ENCODE data around the gene UNKL.

Gene UNKL

DNA sequence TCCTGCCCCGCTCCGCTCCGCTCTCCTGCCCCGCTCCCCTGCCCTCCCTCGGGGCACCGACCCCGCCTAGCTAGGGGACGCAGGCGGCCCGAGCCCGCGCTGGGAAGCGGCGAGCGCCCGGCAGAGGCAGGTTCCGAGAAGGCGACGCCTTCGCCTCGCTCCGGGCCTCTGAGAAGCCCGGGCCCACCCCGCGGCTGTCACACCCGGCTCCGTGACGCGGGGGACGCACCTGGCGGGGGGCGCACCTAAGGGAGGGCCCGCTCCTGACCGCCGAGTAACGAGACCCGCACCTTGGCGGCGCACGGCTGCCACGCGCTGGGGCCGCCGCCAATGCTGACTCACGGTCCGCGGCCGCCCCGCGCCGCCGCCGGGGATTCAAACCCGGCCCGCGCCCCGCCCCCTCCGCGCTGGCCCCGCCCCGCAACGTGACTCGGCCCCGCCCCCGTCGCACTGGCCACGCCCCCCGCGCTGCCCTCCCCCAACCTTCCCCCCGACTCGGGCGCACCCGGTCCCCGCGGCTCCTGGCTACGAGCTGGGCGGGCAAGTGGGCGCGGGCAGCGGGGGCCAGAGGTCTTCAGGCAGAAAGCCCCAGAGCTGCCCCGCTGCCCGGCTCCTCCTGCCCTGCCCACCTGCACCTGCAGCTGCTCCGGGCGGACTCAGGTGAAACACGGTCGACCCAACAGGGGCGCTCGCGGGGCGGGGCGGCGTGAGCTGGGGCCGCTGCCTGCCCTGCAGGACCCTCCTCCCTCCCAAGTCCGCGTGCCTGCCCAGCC lies 35.0 kb downstream of the UNKL start:
- Histone ChIP-seq H3K4me3 (ENCODE audit: low read depth, low read length) (peak overlapping the region; percentile 45), H3K27ac (ENCODE audit: extremely low read depth, low read depth, low read length) (peak overlapping the region; percentile 72; the same call in 1 of the 2 replicates), H3K9me3 (ENCODE audit: control insufficient read depth, insufficient read depth, low read depth, low read length) (no peaks in the 10 kb centered on the region), H3K4me1 (ENCODE audit: control insufficient read depth, insufficient read depth, low read length) (0 out of 2 replicates have a peak, but pooled peaks cover 3% of the 10 kb centered on the region), H3K36me3 (ENCODE audit: control insufficient read depth in 2 of 2, insufficient read depth in 1 of 2, low read length in 2 of 2) (peaks cover 0 to 24% of the 10 kb centered on the region in 2 experiments; a peak in 1 of 3 replicates)
- CTCF ChIA-PET = interaction anchor here (0.6 to 3.4 kb wide), 5 partner anchors 14 to 36 kb away, joined by 3 to 30 read pairs (median 4); no protein-coding TSS in a partner anchor
- POLR2A ChIA-PET = interaction anchor here (0.6 to 2.0 kb wide), 5 partner anchors 15 to 1225 kb away, joined by 3 to 14 read pairs (median 4); partner anchors contain the start of gene UQCC4
- TF ChIP-seq ZNF350 (tag by site-specific recombination; IDR thresholded peaks at IDR 0.05) = no peak
- TF ChIP-seq ZEB2 (tag by site-specific recombination; IDR thresholded peaks at IDR 0.05) = peak; percentile 15; the same call in 1 of the 2 replicates
- TF ChIP-seq ZFHX2 (tag by site-specific recombination; conservative IDR thresholded peaks at IDR 0.05) = peak; percentile 9; the same call in 1 of the 2 replicates
- TF ChIP-seq ZNF701 (tag by site-specific recombination; IDR thresholded peaks at IDR 0.05) = no peak
- peak; percentile 1; the same call in 1 of the 2 replicates for TF ChIP-seq ZBTB7A (tag by site-specific recombination; IDR thresholded peaks at IDR 0.05; ENCODE audit: low read depth)
- TF ChIP-seq YY1 (tag by site-specific recombination; IDR thresholded peaks at IDR 0.05) = no peak
- peak; percentile 21; the same call in 1 of the 2 replicates for TF ChIP-seq ZIC2 (tag by site-specific recombination; IDR thresholded peaks at IDR 0.05)
- peak; percentile 34; the same call in 1 of the 2 replicates for TF ChIP-seq KLF9 (tag by site-specific recombination; IDR thresholded peaks at IDR 0.05; ENCODE audit: low read depth)
- TF ChIP-seq ZNF530 (tag by site-specific recombination; IDR thresholded peaks at IDR 0.05; ENCODE audit: low read depth) = no peak
- no peak for TF ChIP-seq ZNF514 (tag by site-specific recombination; IDR thresholded peaks at IDR 0.05)
- TF ChIP-seq ZNF174 (tag by site-specific recombination; IDR thresholded peaks at IDR 0.05) = no peak
- TF ChIP-seq ZNF16 (tag by site-specific recombination; IDR thresholded peaks at IDR 0.05; ENCODE audit: low read depth) = no peak
- TF ChIP-seq ZNF501 (tag by site-specific recombination; IDR thresholded peaks at IDR 0.05) = no peak
- TF ChIP-seq ZNF184 (tag by site-specific recombination; IDR thresholded peaks at IDR 0.05) = no peak
- TF ChIP-seq ZNF623 (tag by site-specific recombination; IDR thresholded peaks at IDR 0.05) = no peak
- TF ChIP-seq, protein P1, sequence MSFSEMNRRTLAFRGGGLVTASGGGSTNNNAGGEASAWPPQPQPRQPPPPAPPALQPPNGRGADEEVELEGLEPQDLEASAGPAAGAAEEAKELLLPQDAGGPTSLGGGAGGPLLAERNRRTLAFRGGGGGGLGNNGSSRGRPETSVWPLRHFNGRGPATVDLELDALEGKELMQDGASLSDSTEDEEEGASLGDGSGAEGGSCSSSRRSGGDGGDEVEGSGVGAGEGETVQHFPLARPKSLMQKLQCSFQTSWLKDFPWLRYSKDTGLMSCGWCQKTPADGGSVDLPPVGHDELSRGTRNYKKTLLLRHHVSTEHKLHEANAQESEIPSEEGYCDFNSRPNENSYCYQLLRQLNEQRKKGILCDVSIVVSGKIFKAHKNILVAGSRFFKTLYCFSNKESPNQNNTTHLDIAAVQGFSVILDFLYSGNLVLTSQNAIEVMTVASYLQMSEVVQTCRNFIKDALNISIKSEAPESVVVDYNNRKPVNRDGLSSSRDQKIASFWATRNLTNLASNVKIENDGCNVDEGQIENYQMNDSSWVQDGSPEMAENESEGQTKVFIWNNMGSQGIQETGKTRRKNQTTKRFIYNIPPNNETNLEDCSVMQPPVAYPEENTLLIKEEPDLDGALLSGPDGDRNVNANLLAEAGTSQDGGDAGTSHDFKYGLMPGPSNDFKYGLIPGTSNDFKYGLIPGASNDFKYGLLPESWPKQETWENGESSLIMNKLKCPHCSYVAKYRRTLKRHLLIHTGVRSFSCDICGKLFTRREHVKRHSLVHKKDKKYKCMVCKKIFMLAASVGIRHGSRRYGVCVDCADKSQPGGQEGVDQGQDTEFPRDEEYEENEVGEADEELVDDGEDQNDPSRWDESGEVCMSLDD (tag by site-specific recombination; IDR thresholded peaks at IDR 0.05) = no peak
- TF ChIP-seq ZNF544 (tag by site-specific recombination; IDR thresholded peaks at IDR 0.05) = no peak
- TF ChIP-seq KLF1 (tag by site-specific recombination; IDR thresholded peaks at IDR 0.05) = peak; percentile 62
- peak; percentile 5; the same call in 1 of the 2 replicates for TF ChIP-seq ZNF600 (tag by site-specific recombination; IDR thresholded peaks at IDR 0.05)
- TF ChIP-seq, protein P2, sequence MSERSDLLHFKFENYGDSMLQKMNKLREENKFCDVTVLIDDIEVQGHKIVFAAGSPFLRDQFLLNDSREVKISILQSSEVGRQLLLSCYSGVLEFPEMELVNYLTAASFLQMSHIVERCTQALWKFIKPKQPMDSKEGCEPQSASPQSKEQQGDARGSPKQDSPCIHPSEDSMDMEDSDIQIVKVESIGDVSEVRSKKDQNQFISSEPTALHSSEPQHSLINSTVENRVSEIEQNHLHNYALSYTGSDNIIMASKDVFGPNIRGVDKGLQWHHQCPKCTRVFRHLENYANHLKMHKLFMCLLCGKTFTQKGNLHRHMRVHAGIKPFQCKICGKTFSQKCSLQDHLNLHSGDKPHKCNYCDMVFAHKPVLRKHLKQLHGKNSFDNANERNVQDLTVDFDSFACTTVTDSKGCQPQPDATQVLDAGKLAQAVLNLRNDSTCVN (tag by site-specific recombination; optimal IDR thresholded peaks at IDR 0.05) = peak; percentile 80
- TF ChIP-seq ZNF510 (tag by site-specific recombination; IDR thresholded peaks at IDR 0.05; ENCODE audit: insufficient replicate concordance) = no peak
- 0 out of 2 replicates have a peak, but pooled peaks have one; percentile 2 for TF ChIP-seq KLF16 (tag by site-specific recombination; IDR thresholded peaks at IDR 0.05)
- 0 out of 2 replicates have a peak, but pooled peaks have one; percentile 10 for TF ChIP-seq ZNF596 (tag by site-specific recombination; IDR thresholded peaks at IDR 0.05)
- TF ChIP-seq, protein P3, sequence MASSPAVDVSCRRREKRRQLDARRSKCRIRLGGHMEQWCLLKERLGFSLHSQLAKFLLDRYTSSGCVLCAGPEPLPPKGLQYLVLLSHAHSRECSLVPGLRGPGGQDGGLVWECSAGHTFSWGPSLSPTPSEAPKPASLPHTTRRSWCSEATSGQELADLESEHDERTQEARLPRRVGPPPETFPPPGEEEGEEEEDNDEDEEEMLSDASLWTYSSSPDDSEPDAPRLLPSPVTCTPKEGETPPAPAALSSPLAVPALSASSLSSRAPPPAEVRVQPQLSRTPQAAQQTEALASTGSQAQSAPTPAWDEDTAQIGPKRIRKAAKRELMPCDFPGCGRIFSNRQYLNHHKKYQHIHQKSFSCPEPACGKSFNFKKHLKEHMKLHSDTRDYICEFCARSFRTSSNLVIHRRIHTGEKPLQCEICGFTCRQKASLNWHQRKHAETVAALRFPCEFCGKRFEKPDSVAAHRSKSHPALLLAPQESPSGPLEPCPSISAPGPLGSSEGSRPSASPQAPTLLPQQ (tag by site-specific recombination; IDR thresholded peaks at IDR 0.05) = peak; percentile 81
- TF ChIP-seq, protein P4, sequence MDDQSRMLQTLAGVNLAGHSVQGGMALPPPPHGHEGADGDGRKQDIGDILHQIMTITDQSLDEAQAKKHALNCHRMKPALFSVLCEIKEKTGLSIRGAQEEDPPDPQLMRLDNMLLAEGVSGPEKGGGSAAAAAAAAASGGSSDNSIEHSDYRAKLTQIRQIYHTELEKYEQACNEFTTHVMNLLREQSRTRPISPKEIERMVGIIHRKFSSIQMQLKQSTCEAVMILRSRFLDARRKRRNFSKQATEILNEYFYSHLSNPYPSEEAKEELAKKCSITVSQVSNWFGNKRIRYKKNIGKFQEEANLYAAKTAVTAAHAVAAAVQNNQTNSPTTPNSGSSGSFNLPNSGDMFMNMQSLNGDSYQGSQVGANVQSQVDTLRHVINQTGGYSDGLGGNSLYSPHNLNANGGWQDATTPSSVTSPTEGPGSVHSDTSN (CRISPR knock-in tag; IDR thresholded peaks at IDR 0.05) = peak; percentile 45; the same call in 1 of the 2 replicates
- TF ChIP-seq SP2 (tag by site-specific recombination; IDR thresholded peaks at IDR 0.05) = peak; percentile 43; the same call in 1 of the 2 replicates
- peak; percentile 89 for TF ChIP-seq ZBTB8A (tag by site-specific recombination; IDR thresholded peaks at IDR 0.05)
- peak; percentile 75 for TF ChIP-seq ZSCAN30 (tag by site-specific recombination; IDR thresholded peaks at IDR 0.05)
- peak; percentile 51 for TF ChIP-seq ZFP69B (tag by site-specific recombination; IDR thresholded peaks at IDR 0.05)
- no peak for TF ChIP-seq ZNF169 (tag by site-specific recombination; IDR thresholded peaks at IDR 0.05)
- TF ChIP-seq ZNF561 (tag by site-specific recombination; IDR thresholded peaks at IDR 0.05; ENCODE audit: borderline replicate concordance) = peak; percentile 35; the same call in 1 of the 2 replicates
- TF ChIP-seq ZNF548 (tag by site-specific recombination; IDR thresholded peaks at IDR 0.05) = no peak
